Measurements from ENCODE around the gene TCERG1.

The TCERG1 gene

GRCh38 chr5:146451411-146451810 is 4.3 kb downstream of the TCERG1 start:
- Histone ChIP-seq H3K36me3 (peaks cover 10% of the 10 kb centered on the region), H3K9me3 (no peaks in the 10 kb centered on the region), H3K4me3 (ENCODE audit: low read depth in 1 of 2, low read length in 1 of 2) (no peak overlapping the region), H3K4me1 (ENCODE audit: control insufficient read depth in 1 of 2, insufficient read depth in 1 of 2, low read depth in 1 of 2, low read length in 1 of 2) (peaks cover 19 to 20% of the 10 kb centered on the region in 2 experiments), H3K27ac (no peak overlapping the region), H3K27me3 (no peaks in the 10 kb centered on the region)
- no peak for TF ChIP-seq CTCF (IDR thresholded peaks at IDR 0.05)

GRCh38 chr5:146457431-146457830 is 10.3 kb downstream of the TCERG1 start:
- Histone ChIP-seq H3K4me1 (ENCODE audit: control insufficient read depth in 1 of 2, insufficient read depth in 1 of 2, low read depth in 1 of 2, low read length in 1 of 2) (no peaks in the 10 kb centered on the region), H3K36me3 (peaks cover 49% of the 10 kb centered on the region), H3K27me3 (no peaks in the 10 kb centered on the region), H3K4me3 (ENCODE audit: low read depth in 1 of 2, low read length in 1 of 2) (no peak overlapping the region), H3K9me3 (no peaks in the 10 kb centered on the region), H3K27ac (no peak overlapping the region)
- no peak for TF ChIP-seq CTCF (IDR thresholded peaks at IDR 0.05)

GRCh38 chr5:146458894-146459293 is 11.8 kb downstream of the TCERG1 start:
- no peaks in the 10 kb centered on the region for H3K27me3 ChIP-seq
- no peak for TF ChIP-seq CTCF (IDR thresholded peaks at IDR 0.05)
- H3K4me1 ChIP-seq (ENCODE audit: control insufficient read depth in 1 of 2, insufficient read depth in 1 of 2, low read depth in 1 of 2, low read length in 1 of 2) = no peaks in the 10 kb centered on the region
- no peak overlapping the region for H3K4me3 ChIP-seq (ENCODE audit: low read depth in 1 of 2, low read length in 1 of 2)
- H3K9me3 ChIP-seq = no peaks in the 10 kb centered on the region
- no peak overlapping the region for H3K27ac ChIP-seq
- peaks cover 56% of the 10 kb centered on the region for H3K36me3 ChIP-seq

GRCh38 chr5:146461319-146461718 is 14.2 kb downstream of the TCERG1 start:
- Histone ChIP-seq H3K36me3 (peaks cover 64% of the 10 kb centered on the region), H3K27ac (no peak overlapping the region), H3K9me3 (no peaks in the 10 kb centered on the region), H3K4me3 (ENCODE audit: low read depth in 1 of 2, low read length in 1 of 2) (no peak overlapping the region), H3K4me1 (ENCODE audit: control insufficient read depth in 1 of 2, insufficient read depth in 1 of 2, low read depth in 1 of 2, low read length in 1 of 2) (no peaks in the 10 kb centered on the region), H3K27me3 (no peaks in the 10 kb centered on the region)
- TF ChIP-seq CTCF (IDR thresholded peaks at IDR 0.05) = no peak

- Histone ChIP-seq H3K27me3 (no peaks in the 10 kb centered on the region), H3K9me3 (no peaks in the 10 kb centered on the region), H3K27ac (no peak overlapping the region), H3K4me1 (ENCODE audit: control insufficient read depth in 1 of 2, insufficient read depth in 1 of 2, low read depth in 1 of 2, low read length in 1 of 2) (no peaks in the 10 kb centered on the region), H3K36me3 (peaks cover 51% of the 10 kb centered on the region), H3K4me3 (ENCODE audit: low read depth in 1 of 2, low read length in 1 of 2) (no peak overlapping the region)
- no peak for TF ChIP-seq CTCF (IDR thresholded peaks at IDR 0.05)
These were observed 16.3 kb downstream of the TCERG1 start for GRCh38 chr5:146463446-146463845.
